Lung (tissue), 12 donors: ENCODE measurements around the gene MBD3. TPM values are rescaled to one million over a fixed set of nuclear protein-coding genes. Genes with fewer than 3 reads are reported as not detected.
A peak's percentile ranks its signal among the peaks of the same experiment; 100 is the strongest.

Experiments
- ATAC-seq: fragments of 200-7000 bp; cut with Tn5 transposase; one replicate; pipeline ENCODE4 v1.9.1; 2020; ENCODE audit warnings: moderate number of reproducible peaks; ENCODE audit not compliant: insufficient read depth, low FRiP score
- DNase-seq, 3 donors: peaks; one replicate each; pipeline ENCODE4 v3.0.0-alpha.2; 2013 to 2017
- H3K27ac ChIP-seq, 2 donors: one replicate each; pipeline ENCODE4 v1.5.1; 2013; ENCODE audit warnings: mild to moderate bottlenecking in 2 of 2, moderate library complexity in 2 of 2, control low read depth in 1 of 2, inconsistent platforms in 1 of 2, low read depth in 1 of 2, low read length in 1 of 2
- H3K27me3 ChIP-seq, 3 donors: one replicate each; pipeline ENCODE4 v1.5.1; 2013; ENCODE audit warnings: low read length in 2 of 3; ENCODE audit not compliant: control insufficient read depth in 3 of 3, insufficient read depth in 3 of 3
- H3K36me3 ChIP-seq, 4 donors: one replicate each; pipeline ENCODE4 v1.5.1; 2013; ENCODE audit warnings: low read length in 4 of 4, mild to moderate bottlenecking in 1 of 4, moderate library complexity in 1 of 4; ENCODE audit not compliant: control insufficient read depth in 4 of 4, insufficient read depth in 4 of 4
- H3K4me1 ChIP-seq, 5 donors: one replicate each; pipeline ENCODE4 v1.5.1; 2013; ENCODE audit warnings: low read length in 5 of 5, mild to moderate bottlenecking in 2 of 5, moderate library complexity in 1 of 5; ENCODE audit not compliant: control insufficient read depth in 5 of 5, insufficient read depth in 5 of 5
- H3K4me3 ChIP-seq: one replicate; pipeline ENCODE4 v1.5.1; 2013; ENCODE audit warnings: mild to moderate bottlenecking, control low read depth, moderate library complexity
- H3K9ac ChIP-seq, 2 donors: one replicate each; pipeline ENCODE4 v1.5.1; 2013; ENCODE audit warnings: low read length in 2 of 2, control low read depth in 1 of 2; ENCODE audit not compliant: insufficient read depth in 1 of 2
- H3K9me3 ChIP-seq, 4 donors: one replicate each; pipeline ENCODE4 v1.5.1; 2013; ENCODE audit warnings: low read length in 3 of 4, mild to moderate bottlenecking in 1 of 4, moderate library complexity in 1 of 4; ENCODE audit not compliant: control insufficient read depth in 4 of 4, insufficient read depth in 3 of 4
- CTCF ChIP-seq: IDR thresholded peaks from 2 replicates; pipeline ENCODE4 v1.5.1; 2012; ENCODE audit warnings: mild to moderate bottlenecking; ENCODE audit errors: control extremely low read depth, extremely low read depth
- WGBS, 2 donors: extraction: QIAGEN DNeasy Blood & Tissue Kit; methylation state at CpG; one replicate each; pipeline ENCODE4 v1.1.7; 2013; 5-methylcytosine and 5-hydroxymethylcytosine counted together
- polyA plus RNA-seq, 2 donors: library from polyadenylated mRNA; stranded (reverse); fragments of 200-250 nt; gene quantifications; one replicate each; pipeline ENCODE4 v1.2.1, GENCODE V29; 2013
- total RNA-seq, 2 donors: library from RNA; depleted of rRNA in 1 of 2; stranded (reverse); fragments of >200 nt in 1 of 2; gene quantifications; one replicate each; pipeline ENCODE4 v1.2.1, GENCODE V29; 2014 to 2021
- donor health status: control.
- donor health status: control.
- donor health status: Bipolar disorder and iron deficiency.
- donor health status: healthy.
- donor health status: DM: yes; HTN: yes; CAD: no.

Gene MBD3
- total and polyA plus RNA-seq, 4 donors, result 48.1 to 129 (median 88.7) TPM

GRCh38 chr19:1619094-1619439, 26.4 kb upstream of the MBD3 start:
- DNase-seq (no peak), ATAC-seq (no peak)
- Histone ChIP-seq H3K27me3 (no peaks in the 10 kb centered on the region), H3K9me3 (no peaks in the 10 kb centered on the region), H3K4me1 (no peaks in the 10 kb centered on the region), H3K36me3 (peaks cover 5 to 57% (median 21%) of the 10 kb centered on the region in 4 donors), H3K9ac (no peak overlapping the region), H3K27ac (no peak overlapping the region), H3K4me3 (no peak overlapping the region)
- 97 to 98% methylated on average over 26 of the region's 26 CpGs for WGBS, 2 donors
- TF ChIP-seq CTCF, result no peak

GRCh38 chr19:1618157-1619093, 25.8 kb upstream of the MBD3 start:
- ATAC-seq (peak; percentile 32), DNase-seq (no peak)
- peaks cover 5 to 62% (median 22%) of the 10 kb centered on the region in 4 donors for H3K36me3 ChIP-seq
- TF ChIP-seq CTCF, result no peak
- no peak overlapping the region for H3K4me3 ChIP-seq
- no peak overlapping the region for H3K9ac ChIP-seq
- 88 to 92% methylated on average over 24 of the region's 24 CpGs for WGBS, 2 donors
- no peak overlapping the region for H3K27ac ChIP-seq
- H3K4me1 ChIP-seq, result no peaks in the 10 kb centered on the region
- H3K27me3 ChIP-seq, result no peaks in the 10 kb centered on the region
- no peaks in the 10 kb centered on the region for H3K9me3 ChIP-seq

- no peak overlapping the region for H3K4me3 ChIP-seq
- WGBS, 2 donors, result 66 to 70% methylated on average over 4 of the region's 4 CpGs
- H3K36me3 ChIP-seq, result peaks cover 5 to 75% (median 27%) of the 10 kb centered on the region in 4 donors
- no peak overlapping the region for H3K9ac ChIP-seq
- H3K4me1 ChIP-seq, result no peaks in the 10 kb centered on the region
- no peak for ATAC-seq
- no peak for TF ChIP-seq CTCF
- no peaks in the 10 kb centered on the region for H3K27me3 ChIP-seq
- H3K27ac ChIP-seq, result no peak overlapping the region
- DNase-seq, result no peak
- H3K9me3 ChIP-seq, result peaks cover 0 to 3% (median 0%) of the 10 kb centered on the region in 4 donors
Observed at GRCh38 chr19:1616875-1617274, 24.2 kb upstream of the MBD3 start.
